ENCODE data around the gene RAD23B.

GRCh38 chr9:107263289-107263688 lies 19.8 kb upstream of the RAD23B start:
- TF ChIP-seq ZC3H10 (CRISPR knock-in tag; IDR thresholded peaks at IDR 0.05) = no peak
- TF ChIP-seq ZNF70 (CRISPR knock-in tag; IDR thresholded peaks at IDR 0.05) = no peak
- TF ChIP-seq TSHZ2 (CRISPR knock-in tag; IDR thresholded peaks at IDR 0.05) = no peak
- TF ChIP-seq RARB (CRISPR knock-in tag; IDR thresholded peaks at IDR 0.05) = no peak
- TF ChIP-seq ISL1 (CRISPR knock-in tag; IDR thresholded peaks at IDR 0.05) = no peak
- no peak for TF ChIP-seq ZFP3 (CRISPR knock-in tag; IDR thresholded peaks at IDR 0.05)
- no peak for TF ChIP-seq GLIS3 (CRISPR knock-in tag; IDR thresholded peaks at IDR 0.05)
